Measurements from ENCODE around the gene SRBD1.

DNA sequence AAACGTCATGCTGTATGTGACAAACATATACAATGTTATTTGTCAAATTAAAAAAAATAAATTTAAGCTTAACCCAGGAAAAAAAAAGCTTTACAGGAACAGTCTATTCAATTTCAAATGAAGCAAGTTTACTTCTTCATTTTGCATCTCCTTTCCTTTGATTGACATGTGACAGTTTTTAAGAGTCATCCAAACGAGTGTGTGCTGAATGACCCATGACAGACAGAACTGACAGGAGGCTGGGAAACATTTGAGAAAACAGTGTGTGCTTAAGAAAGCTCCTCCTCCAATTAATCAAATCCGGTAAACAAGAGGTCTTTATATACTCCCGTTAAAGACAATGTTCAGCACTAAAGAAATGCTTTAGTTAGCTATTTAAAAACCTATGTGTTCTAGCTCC is 177.7 kb downstream of the SRBD1 start:
- TF ChIP-seq, protein P1, sequence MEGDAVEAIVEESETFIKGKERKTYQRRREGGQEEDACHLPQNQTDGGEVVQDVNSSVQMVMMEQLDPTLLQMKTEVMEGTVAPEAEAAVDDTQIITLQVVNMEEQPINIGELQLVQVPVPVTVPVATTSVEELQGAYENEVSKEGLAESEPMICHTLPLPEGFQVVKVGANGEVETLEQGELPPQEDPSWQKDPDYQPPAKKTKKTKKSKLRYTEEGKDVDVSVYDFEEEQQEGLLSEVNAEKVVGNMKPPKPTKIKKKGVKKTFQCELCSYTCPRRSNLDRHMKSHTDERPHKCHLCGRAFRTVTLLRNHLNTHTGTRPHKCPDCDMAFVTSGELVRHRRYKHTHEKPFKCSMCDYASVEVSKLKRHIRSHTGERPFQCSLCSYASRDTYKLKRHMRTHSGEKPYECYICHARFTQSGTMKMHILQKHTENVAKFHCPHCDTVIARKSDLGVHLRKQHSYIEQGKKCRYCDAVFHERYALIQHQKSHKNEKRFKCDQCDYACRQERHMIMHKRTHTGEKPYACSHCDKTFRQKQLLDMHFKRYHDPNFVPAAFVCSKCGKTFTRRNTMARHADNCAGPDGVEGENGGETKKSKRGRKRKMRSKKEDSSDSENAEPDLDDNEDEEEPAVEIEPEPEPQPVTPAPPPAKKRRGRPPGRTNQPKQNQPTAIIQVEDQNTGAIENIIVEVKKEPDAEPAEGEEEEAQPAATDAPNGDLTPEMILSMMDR (IDR thresholded peaks at IDR 0.05) = no peak
- TF ChIP-seq POLR2A (IDR thresholded peaks at IDR 0.05) = no peak
- TF ChIP-seq EP300 (IDR thresholded peaks at IDR 0.05) = no peak
